NCI-H82 (cell line): ENCODE measurements around the gene CPNE2.
"Not testable (repeated sequence)": the region's sequence is repeated elsewhere in the genome, so short reads cannot be mapped to it uniquely, and the experiment has no call there.

Source experiments
- DNase-seq: peaks from one replicate; lab custom pipeline; 2025; lab: John Stamatoyannopoulos, UW

The CPNE2 gene

DNA sequence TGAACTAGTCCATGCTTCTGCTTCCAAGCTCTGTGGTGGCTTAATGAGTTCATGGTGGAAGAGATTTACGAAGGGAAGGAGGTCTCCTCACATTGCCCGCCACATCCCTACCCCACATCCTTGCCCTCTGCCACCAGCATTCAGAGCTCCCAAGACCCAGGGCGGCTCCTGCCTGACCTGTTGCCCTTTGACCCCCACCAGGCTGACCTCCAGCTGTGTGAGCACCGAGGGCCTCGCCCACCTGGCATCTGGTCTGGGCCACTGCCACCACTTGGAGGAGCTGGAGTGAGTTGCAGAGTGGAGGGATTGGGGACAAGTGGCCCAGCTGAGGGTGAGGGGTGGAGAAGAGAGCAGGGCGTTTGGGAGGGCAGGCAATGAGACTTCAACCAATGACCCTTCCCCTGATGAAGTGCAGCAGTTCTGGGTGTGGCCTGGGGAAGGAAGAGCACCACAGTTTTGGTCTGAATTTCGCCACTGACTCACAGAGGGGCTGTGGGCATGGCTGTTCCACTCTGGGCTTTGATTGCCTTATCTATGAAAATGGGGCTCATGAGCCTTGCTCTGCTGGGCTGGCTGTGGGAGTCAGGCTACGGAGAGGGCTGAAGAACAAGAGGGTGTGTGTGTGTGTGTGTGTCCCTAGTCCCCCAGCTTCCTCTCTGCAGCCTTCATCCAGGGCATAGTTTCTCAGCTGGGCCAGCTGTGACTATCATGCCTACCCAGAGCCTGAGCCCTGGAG, 22.6 kb upstream of the CPNE2 start:
- no peak for DNase-seq

DNA sequence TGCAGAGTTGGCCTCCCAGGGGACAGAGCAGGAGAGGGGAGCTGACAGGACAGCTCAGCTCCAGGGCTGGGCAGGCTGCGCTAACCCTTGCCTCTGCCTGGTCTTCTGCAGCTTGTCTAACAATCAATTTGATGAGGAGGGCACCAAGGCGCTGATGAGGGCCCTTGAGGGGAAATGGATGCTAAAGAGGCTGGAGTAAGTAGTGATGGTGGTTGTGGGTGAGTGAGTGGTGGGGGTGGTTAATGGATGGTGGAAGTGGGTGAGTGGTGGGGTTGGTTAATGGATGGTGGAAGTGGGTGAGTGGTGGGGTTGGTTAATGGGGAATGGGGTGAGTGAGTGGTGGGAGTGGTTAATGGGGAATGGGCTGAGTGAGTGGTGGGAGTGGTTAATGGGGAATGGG, 22.0 kb upstream of the CPNE2 start:
- DNase-seq = no peak

DNA sequence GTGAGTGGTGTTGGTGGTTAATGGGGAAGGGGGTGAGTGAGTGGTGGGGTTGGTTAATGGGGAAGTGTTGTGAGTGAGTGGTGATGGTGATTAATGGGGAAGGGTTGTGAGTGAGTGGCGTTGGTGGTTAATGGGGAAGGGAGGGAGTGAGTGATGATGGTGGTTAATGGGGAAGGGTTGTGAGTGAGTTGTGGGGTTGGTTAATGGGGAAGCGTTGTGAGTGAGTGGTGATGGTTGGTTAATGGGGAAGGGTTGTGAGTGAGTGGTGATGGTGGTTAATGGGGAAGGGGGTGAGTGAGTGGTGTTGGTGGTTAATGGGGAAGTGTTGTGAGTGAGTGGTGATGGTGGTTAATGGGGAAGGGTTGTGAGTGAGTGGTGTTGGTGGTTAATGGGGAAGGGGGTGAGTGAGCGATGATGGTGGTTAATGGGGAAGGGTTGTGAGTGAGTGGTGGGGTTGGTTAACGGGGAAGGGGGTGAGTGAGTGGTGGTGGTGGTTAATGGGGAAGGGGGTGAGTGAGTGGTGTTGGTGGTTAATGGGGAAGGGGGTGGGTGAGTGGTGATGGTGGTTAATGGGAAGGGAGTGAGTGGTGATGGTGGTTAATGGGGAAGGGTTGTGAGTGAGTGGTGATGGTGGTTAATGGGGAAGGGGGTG, 21.2 kb upstream of the CPNE2 start:
- not testable (repeated sequence) for DNase-seq

DNA sequence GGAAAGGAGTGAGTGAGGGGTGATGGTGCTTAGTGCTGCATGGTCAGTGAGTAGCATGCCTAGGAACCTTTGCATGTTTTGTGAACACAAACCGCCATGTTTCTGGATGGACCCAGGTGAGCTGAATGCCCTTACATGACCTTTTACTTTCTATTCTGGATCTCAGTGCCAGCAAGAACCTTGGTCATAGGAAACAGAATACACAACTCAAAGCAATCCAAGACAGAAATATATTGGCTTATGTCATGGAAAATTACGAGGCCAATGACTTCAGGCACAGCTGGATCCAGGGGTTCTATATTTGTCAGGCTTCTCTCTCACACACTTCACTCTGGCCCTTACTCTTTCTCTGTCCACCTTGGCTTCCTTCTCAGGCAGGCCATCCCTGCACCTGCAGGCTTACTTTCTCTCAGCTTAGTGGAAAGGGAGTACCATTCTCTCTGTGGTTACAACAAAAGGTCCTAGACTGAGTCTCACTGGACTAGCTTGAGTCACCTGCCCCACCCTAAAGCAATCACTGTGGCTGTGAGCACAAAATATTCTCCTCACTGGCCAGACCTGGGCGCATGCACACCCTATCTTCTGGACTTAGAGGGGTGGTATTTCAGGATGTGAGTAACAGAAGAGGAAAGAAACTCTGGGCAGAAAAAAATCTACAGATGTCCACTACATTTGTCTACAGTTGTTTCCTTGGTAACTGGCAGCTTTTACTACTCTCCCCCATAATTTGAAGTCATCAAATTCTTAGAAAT, 20.4 kb upstream of the CPNE2 start:
- no peak for DNase-seq

DNA sequence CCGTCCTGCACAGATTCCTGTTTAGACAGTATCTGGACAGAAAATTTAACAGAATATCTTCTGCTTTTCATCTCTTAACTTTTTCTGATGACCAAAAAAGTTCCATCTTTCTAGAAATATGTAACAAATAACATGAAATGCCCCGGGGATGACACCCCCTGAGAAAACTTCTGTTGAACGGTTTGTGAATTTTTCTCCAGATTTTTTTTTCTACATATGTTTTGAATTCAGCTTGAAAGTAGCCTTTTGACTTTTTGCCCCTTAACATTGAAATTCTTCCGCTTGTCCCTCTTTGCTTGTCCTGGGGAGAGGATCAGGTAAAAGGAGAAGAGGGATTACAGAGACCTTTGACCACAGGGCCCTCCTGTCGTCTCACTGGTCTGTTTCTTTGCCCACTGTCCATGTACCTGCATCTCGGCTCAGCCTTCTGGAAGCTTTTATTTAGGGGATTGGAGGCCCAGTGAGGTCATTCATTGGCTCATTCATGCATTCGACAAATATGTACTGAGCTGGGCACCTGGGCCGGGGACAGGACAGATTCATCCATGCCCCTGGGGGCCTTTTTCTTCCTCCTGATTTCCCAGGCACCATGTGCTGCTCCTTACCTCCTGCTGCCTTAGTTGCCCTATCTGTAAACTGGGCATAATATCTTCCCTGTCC, 19.6 kb upstream of the CPNE2 start:
- DNase-seq = no peak

DNA sequence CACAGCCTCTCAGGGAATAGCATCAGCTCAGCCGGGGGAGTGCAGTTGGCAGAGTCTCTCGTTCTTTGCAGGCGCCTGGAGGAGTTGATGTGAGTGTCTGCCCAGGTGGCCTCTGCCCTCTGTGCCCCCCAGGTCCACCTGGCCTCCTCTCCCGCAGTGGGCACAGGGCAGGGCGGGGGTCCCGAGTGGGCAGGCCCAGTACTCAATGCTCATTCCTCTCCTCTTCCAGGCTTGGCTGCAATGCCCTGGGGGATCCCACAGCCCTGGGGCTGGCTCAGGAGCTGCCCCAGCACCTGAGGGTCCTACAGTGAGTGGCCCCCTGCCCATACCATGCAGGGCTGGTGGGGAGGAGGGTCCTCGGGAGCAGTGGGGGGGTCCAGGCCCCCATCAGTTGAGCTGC, 14.7 kb upstream of the CPNE2 start:
- no peak for DNase-seq

DNA sequence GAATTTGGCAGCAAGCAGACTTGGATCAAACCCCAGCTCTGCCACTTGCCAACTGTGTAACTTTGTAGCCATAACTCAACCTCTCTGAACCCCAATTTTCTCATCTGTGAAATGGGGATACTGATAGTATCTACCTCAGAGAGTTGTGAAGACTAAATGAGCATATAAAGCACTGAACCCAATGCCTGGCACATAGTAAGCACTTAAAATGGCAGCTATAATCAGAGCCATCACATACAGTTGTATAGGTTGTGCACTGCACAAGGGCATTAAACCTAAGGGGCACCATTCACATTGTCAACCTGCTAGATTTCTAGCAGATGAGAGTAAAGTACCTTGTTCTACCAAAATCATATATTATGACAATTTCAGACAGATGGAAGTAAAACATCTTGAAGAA, 10.6 kb upstream of the CPNE2 start:
- no peak for DNase-seq

DNA sequence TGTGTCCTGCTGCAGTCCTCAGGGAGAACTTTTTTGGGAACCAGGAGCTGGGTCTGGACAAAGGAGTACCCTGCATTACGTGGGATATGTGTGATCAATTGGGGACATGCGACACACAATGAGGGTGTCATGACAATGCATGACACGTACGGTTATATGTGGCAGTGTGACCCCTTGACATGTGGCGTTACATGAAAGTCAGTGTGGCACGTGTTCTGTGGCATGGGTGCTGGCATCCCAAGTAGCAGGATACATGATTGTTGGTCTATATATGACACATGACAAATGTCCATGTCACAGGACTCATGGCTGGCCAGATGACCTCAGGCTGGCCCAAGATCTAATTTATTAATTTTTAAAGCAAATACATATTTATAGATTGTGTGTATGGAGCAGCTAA, 9.7 kb upstream of the CPNE2 start:
- DNase-seq = no peak

DNA sequence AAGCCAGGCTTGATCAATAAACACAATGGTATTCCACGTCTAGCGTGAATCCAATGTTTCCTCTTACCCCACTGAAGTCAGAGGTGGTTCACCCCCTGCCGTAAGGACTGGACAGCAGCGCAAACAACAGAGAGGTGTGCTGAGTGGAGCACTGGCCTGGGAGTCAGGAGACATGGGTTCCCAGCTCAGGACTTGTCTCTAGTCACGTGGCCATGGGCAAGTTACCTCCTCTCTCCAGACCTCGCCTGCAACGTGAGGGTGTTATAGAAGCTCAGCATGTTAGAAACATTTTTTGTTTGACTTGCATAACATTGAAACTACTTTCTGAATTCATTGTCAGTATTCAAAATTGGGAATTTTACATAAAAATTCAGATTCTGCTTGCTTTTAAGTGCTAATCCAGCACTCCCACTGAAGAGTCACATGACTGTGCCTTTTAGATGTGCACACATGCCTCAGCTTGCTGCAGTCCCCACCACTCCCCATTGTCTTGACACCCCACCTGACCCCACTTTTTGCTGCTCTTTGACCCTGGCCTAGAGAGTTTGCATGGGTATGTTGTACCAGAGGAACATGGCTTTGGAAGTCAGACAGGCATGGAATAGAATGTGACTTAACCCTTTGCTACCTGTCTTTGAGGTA, 8.8 kb upstream of the CPNE2 start:
- DNase-seq = no peak

DNA sequence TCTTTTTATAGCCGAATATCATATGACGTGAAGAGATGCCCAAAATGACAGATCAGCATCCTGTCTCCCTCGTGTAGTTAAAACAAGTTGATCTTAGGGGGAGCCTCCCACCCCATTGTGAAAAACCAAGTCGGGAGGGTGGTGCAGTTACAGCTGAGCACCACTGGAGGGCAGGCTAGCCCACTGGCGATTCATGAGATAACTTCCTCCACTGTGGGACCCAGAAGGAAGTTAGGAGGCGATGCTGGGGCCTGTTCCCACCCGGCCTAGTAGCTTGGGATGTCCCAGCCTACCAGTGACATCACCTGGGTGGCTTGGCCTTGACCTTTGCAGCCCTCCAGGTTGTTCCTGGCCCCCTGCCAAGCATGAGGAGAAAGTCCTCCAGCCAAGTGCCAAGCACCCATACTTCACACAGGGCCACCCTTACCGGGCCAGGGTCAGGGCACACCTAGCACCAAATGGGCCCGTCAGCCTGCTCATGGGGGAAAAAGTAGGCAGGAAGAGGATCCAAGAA, 8.1 kb upstream of the CPNE2 start:
- DNase-seq = peak; percentile 68

DNA sequence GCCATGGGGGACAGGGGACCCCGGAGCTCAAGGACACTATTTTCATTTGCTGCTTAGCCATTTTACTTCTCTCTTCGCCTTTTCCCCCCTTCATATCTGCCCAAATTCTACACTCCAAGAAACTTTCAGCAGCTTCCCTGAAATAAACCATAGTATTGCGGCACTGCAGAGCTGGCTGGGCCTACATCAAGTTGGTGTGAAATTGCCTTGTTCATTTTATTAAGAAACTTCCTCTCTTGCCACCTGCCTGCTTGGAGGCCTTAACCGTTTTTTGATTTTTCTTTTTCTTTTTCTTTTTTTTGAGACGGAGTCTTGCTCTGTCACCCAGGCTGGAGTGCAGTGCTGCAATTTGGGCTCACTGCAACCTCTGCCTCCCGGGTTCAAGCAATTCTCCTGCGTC, 7.4 kb upstream of the CPNE2 start:
- DNase-seq = no peak

DNA sequence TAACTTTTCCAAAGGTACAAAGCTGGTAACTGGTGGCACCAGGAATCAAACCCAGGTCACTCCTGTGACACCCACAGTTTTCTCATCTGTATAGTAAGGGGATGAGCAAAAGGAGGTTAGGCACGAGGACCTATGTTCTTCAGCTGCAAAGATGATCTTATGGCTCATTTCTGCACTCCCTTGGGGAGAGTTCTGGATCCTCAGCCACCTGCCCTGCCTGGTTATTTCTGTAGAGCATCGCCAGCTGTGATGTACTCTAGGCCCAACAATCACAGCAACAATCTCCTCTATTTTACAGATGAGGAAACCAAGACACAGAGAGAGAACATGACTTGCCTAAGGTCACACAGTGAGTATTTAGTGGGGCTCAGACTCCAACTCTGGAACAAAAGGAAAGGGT, 5.4 kb upstream of the CPNE2 start:
- DNase-seq = no peak

DNA sequence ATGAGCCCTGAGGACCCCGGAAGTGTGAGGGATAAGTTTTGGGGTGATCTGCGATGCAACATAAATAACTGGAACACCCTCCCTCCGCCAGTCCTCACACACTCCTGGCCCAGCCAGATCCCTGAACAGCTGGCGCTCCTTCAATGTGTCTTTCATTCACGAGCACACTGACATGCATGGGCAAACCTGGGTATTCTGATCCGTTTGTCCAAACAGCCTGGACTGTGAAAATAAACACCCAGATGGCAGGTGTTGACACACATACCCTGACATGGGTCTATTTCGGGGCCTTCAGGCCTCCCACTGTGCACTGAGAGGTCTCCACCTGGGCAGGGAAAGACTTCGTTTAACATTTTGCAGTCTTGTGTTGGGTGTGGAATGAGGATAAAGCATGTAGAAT, 3.0 kb upstream of the CPNE2 start:
- peak; percentile 7 for DNase-seq

DNA sequence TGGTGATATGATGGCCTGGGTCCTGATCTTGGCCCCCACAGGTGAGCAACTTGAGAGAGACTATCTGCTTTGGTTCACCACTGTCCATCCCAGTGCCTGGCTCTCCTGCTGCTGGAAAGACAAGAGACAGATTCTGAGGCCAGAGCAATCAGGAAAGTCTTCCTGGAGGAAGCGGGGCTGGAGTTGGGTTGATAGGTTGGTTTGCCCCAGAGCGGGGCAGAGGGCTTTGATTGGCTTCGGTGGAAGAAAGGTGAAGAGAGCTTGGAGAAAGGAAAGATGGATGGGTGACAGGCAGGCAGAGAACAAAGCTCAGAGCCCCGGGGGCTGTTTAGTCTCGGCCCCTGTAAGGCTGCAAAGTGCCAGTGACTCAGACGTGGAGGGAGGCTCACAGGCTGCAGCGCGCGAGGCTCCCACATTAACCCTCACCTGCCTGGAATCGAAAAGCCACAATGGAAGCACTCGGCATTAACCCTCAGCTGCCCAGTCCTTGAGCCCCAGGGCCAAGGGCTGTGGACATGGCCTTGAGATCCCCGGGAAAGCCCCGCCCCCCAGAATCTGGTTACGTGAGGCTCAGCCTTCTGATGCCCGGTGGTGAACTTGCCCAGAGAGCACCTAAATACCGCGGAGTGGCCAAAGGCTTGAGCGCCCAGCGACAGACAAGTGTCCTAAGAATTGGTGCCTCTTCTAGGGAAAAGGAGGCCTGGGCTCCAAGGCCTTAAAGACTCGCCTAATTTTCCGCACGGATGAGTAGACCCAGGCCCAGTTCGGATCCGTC, 996 bp upstream of the CPNE2 start:
- peak; percentile 31 for DNase-seq

DNA sequence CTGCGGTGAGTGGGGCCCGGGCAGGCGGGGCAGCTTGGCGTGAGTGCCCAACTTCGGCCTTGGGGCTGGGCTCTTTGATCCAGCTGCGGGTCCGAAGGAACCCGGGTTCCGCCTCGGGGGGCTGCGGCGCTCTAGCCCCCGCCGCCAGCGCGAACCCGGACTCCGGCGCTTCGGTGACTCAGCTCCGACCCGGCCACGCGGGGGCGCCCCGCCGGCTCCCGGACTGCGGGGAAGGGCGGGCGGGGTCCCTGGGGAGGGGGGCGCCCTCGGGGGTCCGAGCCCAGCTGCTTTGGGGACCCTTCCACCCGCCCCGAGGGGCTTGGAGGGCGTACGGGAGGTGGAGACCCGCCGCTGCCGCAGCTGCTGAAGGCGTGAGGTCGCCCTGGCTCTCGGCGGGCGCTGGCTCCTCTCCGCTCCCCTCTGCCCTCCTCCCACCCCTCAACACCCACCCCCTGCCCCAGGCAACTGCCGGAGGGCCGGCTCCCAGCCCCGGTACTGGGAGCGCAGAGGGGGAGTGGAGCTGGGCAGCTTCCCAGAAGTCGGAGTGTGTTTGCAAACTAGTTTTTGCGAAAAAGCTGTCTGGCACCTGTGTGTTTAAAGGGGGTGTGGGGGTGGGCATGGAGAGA, 516 bp downstream of the CPNE2 start:
- peak; percentile 58 for DNase-seq

DNA sequence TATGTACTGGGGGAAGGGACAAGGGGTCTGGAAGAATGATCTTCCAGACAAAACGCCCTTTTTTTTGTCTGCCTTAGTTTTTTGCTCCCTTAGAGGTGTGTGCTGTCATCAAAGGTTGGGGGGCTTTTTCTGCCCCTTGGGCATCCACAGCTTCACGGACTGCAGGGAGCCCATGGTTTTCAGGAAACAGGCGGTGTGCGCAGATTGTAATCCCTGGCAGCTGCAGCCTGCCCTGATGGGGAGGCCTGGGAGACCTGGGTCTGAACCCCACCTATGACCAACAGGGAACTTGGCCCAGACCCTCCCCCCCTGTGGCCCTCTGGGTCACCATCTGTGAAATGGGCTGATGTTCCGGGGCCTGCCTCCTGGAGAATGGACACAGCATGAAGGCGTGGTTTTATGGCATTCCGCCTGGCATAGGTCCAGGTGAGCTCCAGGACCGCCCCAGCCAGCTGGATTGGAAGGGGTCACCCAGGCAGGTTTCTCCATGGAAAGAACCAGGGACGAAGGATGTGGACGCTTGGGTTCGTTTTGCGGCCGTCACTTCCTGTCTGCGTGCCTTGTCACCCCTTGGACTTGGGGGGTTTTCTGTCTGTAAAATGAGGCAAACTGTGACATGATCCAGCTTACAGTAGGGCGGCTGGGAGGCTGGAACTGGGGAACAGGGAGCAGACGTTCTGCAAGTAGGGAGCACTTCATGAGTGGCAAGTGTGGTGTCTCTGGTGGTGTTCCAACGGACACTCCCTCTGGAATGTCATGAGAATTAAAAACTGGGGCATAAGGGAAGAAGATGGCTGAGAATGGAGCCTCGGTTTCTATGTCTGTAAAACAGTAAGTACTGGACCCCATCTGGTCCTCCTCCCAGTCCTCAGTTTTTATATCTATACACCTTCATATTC, 1.5 kb downstream of the CPNE2 start:
- no peak for DNase-seq

DNA sequence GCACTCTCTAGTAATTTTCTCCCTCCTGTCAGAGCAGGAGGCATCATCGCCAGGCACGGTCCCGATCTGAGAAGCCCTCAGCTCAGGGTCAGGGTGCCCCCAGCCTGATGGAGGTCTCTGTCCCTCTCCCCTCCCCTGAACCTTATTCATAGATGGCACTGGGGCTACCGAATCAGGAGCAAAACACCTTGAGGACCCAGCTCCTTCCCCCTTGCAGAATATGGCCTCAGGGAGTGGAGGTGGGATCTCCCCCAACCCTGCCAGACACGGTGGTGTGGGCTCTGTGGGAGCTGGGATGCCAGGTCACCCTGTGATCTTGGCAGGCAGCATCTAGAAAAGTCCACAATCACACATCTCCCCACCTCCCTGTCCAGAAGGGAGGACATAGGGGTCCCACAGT, 2.5 kb downstream of the CPNE2 start:
- no peak for DNase-seq

DNA sequence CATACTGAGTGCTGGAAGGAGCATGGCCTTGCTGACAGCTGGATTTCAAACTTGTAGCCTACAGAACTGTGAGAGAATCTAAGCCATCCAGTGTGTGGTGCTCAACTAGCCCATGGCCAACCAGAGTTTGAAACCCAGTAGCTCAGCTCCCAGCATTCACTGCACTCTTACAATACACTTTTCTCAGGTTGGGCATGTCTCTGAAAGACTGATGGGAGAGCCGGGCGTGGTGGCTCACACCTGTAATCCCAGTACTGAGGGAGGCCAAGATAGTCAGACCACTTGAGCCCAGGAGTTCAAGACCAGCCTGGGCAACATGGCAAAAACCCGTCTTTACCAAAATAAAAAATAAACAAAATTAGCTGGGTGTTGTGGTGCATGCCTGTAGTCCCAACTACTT, 3.8 kb downstream of the CPNE2 start:
- no peak for DNase-seq

DNA sequence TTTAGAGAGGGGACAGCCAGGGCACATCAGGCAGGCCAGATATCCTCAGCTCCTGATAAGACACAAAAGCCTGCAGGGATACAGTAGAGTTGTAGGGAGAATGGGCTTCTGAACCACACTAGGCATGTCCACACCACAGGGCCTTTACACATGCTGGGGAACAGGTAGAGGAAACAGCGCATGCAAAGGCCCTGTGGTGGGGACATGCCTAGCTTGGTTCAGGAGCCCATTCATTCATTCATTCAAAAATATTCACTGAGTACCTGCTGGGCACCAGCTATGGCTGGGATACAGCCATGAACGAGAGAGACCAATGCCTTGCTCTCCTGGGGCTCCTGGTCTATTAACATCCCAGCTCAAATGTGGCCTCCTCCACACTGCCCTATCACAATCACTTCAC, 4.4 kb downstream of the CPNE2 start:
- no peak for DNase-seq
